GM19043 (cell line): ENCODE measurements around the gene SPRR2F.

Source experiments
- ATAC-seq: cut with Tn5 transposase; IDR thresholded peaks from one replicate; pipeline ENCODE4 v1.9.1; 2021; ENCODE audit warnings: low read depth; ENCODE audit not compliant: unreplicated experiment

Gene SPRR2F

GRCh38 chr1:153081736-153082135 lies 31.6 kb downstream of the SPRR2F start:
- ATAC-seq = no peak

GRCh38 chr1:153072806-153073726 lies 40.2 kb downstream of the SPRR2F start:
- ATAC-seq = no peak

- ATAC-seq = no peak
Observed at GRCh38 chr1:153071511-153071910, 41.8 kb downstream of the SPRR2F start, which contains the start of gene SPRR2B. Gene SPRR2B, minus strand, starts transcription at chr1:153071611. Its CDS starts 772 bp downstream, at chr1:153070839.

- ATAC-seq = no peak
Observed at GRCh38 chr1:153070243-153070642, 43.1 kb downstream of the SPRR2F start.
